Measurements from ENCODE around the gene PNMA6F. TPM values are rescaled to one million over a fixed set of nuclear protein-coding genes. Genes with fewer than 3 reads are reported as not detected.

The PNMA6F gene
- total RNA-seq, 1 experiment from 2014 or later: not detected

DNA sequence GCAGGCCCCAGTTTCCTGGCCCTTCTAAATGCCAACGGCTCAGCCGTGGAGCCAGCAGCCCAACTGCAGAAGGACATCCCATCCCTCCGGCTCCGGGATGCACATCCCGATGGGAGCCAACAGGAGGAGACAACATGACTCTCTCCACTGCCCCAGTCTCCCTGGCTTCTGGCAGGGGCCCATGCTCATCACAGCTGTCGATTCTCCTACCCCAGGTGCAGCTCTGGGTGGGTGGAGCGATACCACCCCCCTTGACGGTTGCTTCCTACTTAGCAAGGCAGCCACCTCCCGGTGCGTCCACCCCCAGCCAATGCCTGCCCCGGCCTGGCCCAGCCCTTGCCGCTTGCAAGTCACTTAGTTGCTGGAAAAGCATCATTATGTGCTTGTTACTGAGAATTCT is 31.8 kb upstream of the PNMA6F start:
- BruUV-seq (replicated peaks): no TSS peak
- Histone ChIP-seq H3K79me2 (ENCODE audit: low read length) (no peaks in the 10 kb centered on the region), H3K27ac (ENCODE audit: low read length) (no peak overlapping the region), H3K9me3 (ENCODE audit: low read length) (no peaks in the 10 kb centered on the region), H3K9ac (ENCODE audit: low read length) (no peak overlapping the region), H3K4me3 (ENCODE audit: low read length) (no peak overlapping the region), H3K9me2 (replicated peaks; ENCODE audit: low read length) (no peaks in the 10 kb centered on the region), H3K27me3 (ENCODE audit: low read length) (no peaks in the 10 kb centered on the region), H3K4me2 (ENCODE audit: low read length) (no peak overlapping the region), H3F3A (ENCODE audit: low read length, unreplicated experiment) (no peaks in the 10 kb centered on the region), H4K20me1 (ENCODE audit: low read length) (no peaks in the 10 kb centered on the region), H2AFZ (ENCODE audit: low read length) (no peak overlapping the region), H3K4me1 (ENCODE audit: insufficient read depth, low read length) (no peaks in the 10 kb centered on the region), H3K36me3 (ENCODE audit: low read depth, low read length) (no peaks in the 10 kb centered on the region; the same call in 1 of the 2 replicates)
- DNase-seq: no peak
- CTCF ChIA-PET: no interaction called here
- POLR2A ChIA-PET (ENCODE audit: unreplicated experiment): no interaction called here
- ATAC-seq: no peak
- intact Hi-C loops (cut with micrococcal nuclease): no loop called here
- TF ChIP-seq EZH2phosphoT487 (IDR thresholded peaks at IDR 0.05; ENCODE audit: borderline replicate concordance, low read length): no peak
- no peak for TF ChIP-seq EZH2 (IDR thresholded peaks at IDR 0.05; ENCODE audit: low read length, unreplicated experiment)

DNA sequence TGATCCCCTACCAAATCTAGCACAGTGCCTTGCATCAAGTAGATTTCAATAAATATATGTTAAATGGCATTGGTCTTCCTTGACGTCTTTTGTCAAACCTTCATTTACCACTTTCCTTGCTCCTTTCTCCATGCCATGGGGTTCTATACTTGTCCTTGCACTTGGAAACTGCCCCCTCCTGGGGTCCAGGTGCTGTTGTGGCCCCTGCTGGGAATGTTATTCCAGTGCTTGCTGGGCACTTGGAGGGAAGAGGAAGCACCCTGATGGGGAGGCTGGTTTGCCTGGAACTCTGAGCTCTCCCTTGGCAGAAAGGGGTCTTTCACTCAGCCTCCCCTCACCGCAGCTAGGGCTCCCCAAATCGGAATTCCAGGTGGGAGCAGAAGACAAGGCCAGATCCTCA is 31.3 kb upstream of the PNMA6F start:
- DNase-seq: no peak
- BruUV-seq (replicated peaks): no TSS peak
- no peak for ATAC-seq
- no peaks in the 10 kb centered on the region for H3K79me2 ChIP-seq (ENCODE audit: low read length)
- H3K27ac ChIP-seq (ENCODE audit: low read length): no peak overlapping the region
- H3K36me3 ChIP-seq (ENCODE audit: low read depth, low read length): no peaks in the 10 kb centered on the region; the same call in 1 of the 2 replicates
- H4K20me1 ChIP-seq (ENCODE audit: low read length): no peaks in the 10 kb centered on the region
- TF ChIP-seq EZH2phosphoT487 (IDR thresholded peaks at IDR 0.05; ENCODE audit: borderline replicate concordance, low read length): no peak
- TF ChIP-seq, protein P1, sequence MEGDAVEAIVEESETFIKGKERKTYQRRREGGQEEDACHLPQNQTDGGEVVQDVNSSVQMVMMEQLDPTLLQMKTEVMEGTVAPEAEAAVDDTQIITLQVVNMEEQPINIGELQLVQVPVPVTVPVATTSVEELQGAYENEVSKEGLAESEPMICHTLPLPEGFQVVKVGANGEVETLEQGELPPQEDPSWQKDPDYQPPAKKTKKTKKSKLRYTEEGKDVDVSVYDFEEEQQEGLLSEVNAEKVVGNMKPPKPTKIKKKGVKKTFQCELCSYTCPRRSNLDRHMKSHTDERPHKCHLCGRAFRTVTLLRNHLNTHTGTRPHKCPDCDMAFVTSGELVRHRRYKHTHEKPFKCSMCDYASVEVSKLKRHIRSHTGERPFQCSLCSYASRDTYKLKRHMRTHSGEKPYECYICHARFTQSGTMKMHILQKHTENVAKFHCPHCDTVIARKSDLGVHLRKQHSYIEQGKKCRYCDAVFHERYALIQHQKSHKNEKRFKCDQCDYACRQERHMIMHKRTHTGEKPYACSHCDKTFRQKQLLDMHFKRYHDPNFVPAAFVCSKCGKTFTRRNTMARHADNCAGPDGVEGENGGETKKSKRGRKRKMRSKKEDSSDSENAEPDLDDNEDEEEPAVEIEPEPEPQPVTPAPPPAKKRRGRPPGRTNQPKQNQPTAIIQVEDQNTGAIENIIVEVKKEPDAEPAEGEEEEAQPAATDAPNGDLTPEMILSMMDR (conservative IDR thresholded peaks at IDR 0.05; ENCODE audit: low read depth, low read length): no peak
- no peak for TF ChIP-seq EZH2 (IDR thresholded peaks at IDR 0.05; ENCODE audit: low read length, unreplicated experiment)
- no peaks in the 10 kb centered on the region for H3K27me3 ChIP-seq (ENCODE audit: low read length)
- H3K9me3 ChIP-seq (ENCODE audit: low read length): no peaks in the 10 kb centered on the region
- POLR2A ChIA-PET (ENCODE audit: unreplicated experiment): no interaction called here
- H3K9ac ChIP-seq (ENCODE audit: low read length): no peak overlapping the region
- no peak overlapping the region for H2AFZ ChIP-seq (ENCODE audit: low read length)
- H3K4me1 ChIP-seq (ENCODE audit: insufficient read depth, low read length): no peaks in the 10 kb centered on the region
- intact Hi-C loops (cut with micrococcal nuclease): no loop called here
- H3K4me3 ChIP-seq (ENCODE audit: low read length): no peak overlapping the region
- CTCF ChIA-PET: no interaction called here
- H3K9me2 ChIP-seq (replicated peaks; ENCODE audit: low read length): no peaks in the 10 kb centered on the region
- no peaks in the 10 kb centered on the region for H3F3A ChIP-seq (ENCODE audit: low read length, unreplicated experiment)
- no peak overlapping the region for H3K4me2 ChIP-seq (ENCODE audit: low read length)

DNA sequence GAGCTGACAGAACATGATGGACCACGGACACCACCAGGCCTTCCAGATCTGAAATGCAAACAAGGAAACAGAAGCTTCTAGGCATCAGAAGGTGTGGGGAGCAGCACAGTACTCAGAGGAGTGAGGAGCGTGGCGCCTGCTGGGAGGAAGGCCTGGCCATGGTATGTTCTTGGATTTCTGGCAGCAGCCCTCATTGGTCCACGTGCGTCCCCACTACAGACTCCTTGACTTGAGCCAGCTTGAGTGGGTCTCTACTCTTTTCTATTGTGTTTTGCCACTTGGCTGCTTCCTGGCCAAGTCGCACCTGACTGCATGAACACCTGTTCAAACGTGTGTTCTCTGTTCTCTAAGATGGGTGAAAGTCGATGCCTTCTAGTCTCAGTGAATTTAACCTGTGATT is 30.4 kb upstream of the PNMA6F start:
- no peaks in the 10 kb centered on the region; the same call in 1 of the 2 replicates for H3K36me3 ChIP-seq (ENCODE audit: low read depth, low read length)
- no peaks in the 10 kb centered on the region for H3F3A ChIP-seq (ENCODE audit: low read length, unreplicated experiment)
- CTCF ChIA-PET: no interaction called here
- no peaks in the 10 kb centered on the region for H3K79me2 ChIP-seq (ENCODE audit: low read length)
- intact Hi-C loops (cut with micrococcal nuclease): no loop called here
- no peak overlapping the region for H3K4me2 ChIP-seq (ENCODE audit: low read length)
- H3K9ac ChIP-seq (ENCODE audit: low read length): no peak overlapping the region
- H4K20me1 ChIP-seq (ENCODE audit: low read length): no peaks in the 10 kb centered on the region
- no peaks in the 10 kb centered on the region for H3K9me2 ChIP-seq (replicated peaks; ENCODE audit: low read length)
- H3K27ac ChIP-seq (ENCODE audit: low read length): no peak overlapping the region
- H3K4me3 ChIP-seq (ENCODE audit: low read length): no peak overlapping the region
- no peak for ATAC-seq
- H3K4me1 ChIP-seq (ENCODE audit: insufficient read depth, low read length): no peaks in the 10 kb centered on the region
- no peaks in the 10 kb centered on the region for H3K27me3 ChIP-seq (ENCODE audit: low read length)
- no peak overlapping the region for H2AFZ ChIP-seq (ENCODE audit: low read length)
- H3K9me3 ChIP-seq (ENCODE audit: low read length): no peaks in the 10 kb centered on the region
- TF ChIP-seq, protein P1 (conservative IDR thresholded peaks at IDR 0.05; ENCODE audit: low read depth, low read length): no peak
- TF ChIP-seq EZH2phosphoT487 (IDR thresholded peaks at IDR 0.05; ENCODE audit: borderline replicate concordance, low read length): no peak
- no peak for TF ChIP-seq EZH2 (IDR thresholded peaks at IDR 0.05; ENCODE audit: low read length, unreplicated experiment)
- POLR2A ChIA-PET (ENCODE audit: unreplicated experiment): no interaction called here
- no TSS peak for BruUV-seq (replicated peaks)
- no peak for DNase-seq

All from PC-3 (cell line).